Measurements from ENCODE around the gene PHLDB2. TPM values are rescaled to one million over a fixed set of nuclear protein-coding genes. Genes with fewer than 3 reads are reported as not detected.

The PHLDB2 gene
- total RNA-seq, 2 experiments from 2014 or later: 2.2 to 3.3 TPM

DNA sequence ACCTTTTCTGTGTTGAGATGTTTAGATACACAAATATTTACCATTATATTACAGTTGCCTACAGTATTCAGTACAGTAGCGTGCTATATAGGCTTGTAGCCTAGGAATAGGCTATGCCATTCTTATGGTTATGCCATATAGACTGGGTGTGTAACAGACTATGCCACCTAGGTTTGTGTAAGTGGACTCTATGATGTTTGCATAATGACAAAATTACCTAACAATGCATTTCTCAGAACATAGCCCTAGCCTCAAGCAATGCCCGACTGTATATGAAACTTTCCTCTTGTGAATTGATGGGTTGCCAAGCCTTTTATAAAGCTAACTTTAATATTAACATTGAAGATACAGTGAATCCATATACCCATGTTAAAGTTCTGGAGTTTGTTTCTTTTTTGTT lies 10.3 kb upstream of the PHLDB2 start:
- POLR2A ChIA-PET: no interaction called here
- CTCF ChIA-PET: no interaction called here

DNA sequence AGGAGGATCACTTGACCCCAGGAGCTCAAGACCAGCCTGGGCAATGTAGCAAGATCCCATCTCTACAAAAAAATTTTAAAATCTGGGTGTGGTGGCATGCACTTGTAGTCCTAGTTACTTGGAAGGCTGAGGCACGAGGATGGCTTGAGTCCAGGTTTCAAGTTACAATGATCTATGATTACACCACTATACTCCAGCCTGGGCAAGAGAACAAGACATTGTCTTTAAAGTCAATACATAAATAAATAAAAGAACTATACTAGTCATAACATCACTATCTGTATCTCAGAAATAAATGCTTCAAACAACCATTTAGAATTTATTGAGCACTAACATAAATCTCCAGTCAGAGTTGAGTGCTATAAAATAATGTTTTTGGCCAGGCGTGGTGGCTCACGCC lies 8.5 kb upstream of the PHLDB2 start:
- CTCF ChIA-PET: interaction anchor here (0.7 kb wide), 1 partner anchor 135 kb away, joined by 3 read pairs; no protein-coding TSS in a partner anchor
- POLR2A ChIA-PET: no interaction called here

DNA sequence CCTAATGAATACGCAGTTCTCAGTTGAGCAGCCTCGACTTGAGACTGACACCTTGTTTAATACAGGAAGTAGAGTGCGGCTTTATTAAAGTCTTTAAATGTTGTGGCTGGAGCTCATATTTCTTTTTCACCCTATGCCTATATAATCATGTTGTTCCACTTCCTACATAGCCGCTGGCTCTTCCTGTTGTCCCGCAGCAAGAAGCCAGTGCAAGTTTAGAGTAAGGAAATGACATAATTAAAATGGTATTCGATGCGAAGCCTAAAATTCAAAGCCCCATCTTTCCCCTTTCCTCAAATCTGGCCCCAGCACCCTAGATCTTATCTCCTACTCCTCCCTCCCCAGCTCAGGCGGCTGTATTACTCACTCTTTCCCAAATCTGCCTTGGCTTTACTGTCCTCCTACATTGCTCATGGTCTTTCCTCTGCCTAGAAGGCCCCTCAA lies 7.5 kb upstream of the PHLDB2 start:
- POLR2A ChIA-PET: interaction anchor here (0.6 kb wide), 1 partner anchor 199 kb away, joined by 4 read pairs; no protein-coding TSS in a partner anchor
- CTCF ChIA-PET: no interaction called here

DNA sequence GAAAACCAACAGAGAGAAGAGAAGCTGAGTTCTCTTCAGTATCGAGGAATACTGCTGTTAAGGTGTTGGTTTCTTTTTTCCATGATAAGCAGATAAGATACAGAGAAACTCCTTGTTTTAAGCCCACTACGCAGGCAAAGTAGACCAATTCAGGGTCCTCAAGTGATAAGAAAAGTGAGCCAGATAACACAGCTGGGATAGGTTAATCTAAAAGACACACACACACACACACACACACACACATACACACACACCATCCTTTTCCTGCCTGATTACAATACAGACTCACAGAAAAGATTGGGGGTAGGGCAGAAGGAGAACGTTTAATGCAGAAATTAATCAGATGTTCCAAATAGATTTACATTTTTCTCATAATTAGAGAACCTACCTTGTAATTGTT lies 6.5 kb upstream of the PHLDB2 start:
- POLR2A ChIA-PET: no interaction called here

DNA sequence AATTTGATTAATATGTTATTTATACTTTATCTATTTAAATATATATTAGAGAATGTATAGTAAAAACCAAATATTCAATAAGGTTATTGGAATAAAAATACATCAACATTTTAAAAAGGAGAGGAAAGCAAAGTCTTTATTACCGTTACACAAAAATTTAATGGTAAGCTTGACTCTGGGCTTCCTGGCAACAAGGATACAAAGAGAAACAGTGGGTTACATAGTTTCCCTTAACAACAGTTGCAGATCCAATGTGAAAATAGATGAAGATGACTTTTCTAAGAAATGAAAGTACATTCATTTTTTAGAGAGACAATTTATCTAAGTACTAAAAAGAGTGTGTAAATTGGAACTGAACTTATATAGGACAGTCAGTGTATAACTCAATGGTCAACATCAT lies 6.0 kb upstream of the PHLDB2 start:
- ChIA-PET CTCF (no interaction called here), POLR2A (no interaction called here)

More for the DNA sequence above, 6.5 kb upstream of the PHLDB2 start:
- CTCF ChIA-PET: no interaction called here

DNA sequence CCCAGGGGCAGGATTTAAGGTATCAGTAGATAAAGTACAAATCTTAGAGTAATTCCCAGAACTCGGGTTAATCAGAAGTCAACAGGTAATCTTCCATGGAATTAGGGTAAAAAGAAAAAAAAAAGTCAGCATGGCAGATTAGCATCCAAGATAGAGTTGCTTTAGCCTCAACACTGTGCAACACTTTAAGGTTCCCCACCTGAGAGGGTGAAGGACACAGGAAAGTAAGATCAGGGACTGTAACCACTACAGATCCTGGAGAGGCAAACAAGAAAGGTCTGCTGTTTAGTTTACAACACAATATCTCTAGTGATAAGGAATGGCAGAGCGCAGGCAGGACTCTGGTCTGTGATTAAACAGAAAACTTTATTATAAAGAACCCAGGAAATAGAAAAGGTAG lies 4.1 kb upstream of the PHLDB2 start:
- ChIA-PET CTCF (no interaction called here), POLR2A (no interaction called here)

DNA sequence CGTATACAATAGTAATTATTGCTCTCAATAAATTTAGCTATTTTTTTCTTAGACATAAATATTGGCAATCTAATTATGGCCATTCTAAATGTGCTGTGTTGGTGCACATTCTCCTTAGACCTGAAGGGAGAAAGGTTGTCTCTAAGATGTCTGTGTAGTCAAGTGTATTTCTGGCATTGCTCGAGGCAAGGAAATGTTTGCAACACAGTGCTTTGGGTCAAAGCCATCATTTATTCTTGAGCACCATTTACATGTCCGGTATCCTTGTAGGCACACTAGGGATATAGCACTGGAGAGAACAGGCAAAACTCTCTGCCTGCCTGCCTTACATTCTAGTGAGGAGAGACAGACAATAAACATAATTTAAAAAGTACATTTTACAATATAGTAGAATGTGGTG lies 2.6 kb upstream of the PHLDB2 start:
- ChIA-PET POLR2A (no interaction called here), CTCF (no interaction called here)

DNA sequence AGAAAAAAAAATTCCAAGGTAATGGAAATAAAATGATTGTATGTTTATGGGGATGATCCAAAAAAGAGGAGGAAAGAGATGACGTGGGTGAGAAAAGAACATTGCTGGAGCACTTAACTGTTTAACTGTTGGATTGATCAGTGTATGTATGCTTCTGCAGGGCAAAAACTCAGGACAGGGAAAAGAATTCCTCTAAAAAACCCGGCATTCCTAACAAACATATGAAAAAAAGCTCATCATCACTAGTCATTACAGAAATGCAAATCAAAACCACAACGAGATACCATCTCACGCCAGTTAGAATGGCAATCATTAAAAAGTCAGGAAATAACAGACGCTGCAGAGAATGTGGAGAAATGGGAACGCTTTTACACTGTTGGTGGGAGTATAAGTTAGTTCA lies 1.6 kb upstream of the PHLDB2 start:
- ChIA-PET POLR2A (no interaction called here), CTCF (no interaction called here)

DNA sequence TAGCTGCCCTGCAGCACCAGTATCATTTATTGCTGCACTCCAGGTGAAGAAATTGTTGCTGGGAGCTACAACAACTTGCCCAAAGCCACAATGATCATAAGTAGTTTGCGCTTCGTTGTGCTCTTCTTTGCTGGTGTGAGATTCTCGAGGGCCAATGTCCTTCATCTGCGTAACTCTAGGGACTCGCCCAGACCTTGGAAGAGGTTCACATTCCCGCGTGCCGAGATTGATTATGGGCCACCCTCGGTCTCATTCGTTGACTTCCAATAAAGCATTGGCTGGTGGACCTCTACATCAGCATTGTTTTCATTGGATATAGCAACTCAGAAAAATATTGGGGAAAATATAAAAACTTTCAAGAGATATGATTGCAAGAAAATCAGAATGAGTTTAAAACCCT lies 423 bp upstream of the PHLDB2 start:
- ChIA-PET CTCF (interaction anchor here (1.0 to 2.4 kb wide), 2 partner anchors 13 to 120 kb away, joined by 4 to 8 read pairs; partner anchors contain the start of gene ABHD10), POLR2A (no interaction called here)

DNA sequence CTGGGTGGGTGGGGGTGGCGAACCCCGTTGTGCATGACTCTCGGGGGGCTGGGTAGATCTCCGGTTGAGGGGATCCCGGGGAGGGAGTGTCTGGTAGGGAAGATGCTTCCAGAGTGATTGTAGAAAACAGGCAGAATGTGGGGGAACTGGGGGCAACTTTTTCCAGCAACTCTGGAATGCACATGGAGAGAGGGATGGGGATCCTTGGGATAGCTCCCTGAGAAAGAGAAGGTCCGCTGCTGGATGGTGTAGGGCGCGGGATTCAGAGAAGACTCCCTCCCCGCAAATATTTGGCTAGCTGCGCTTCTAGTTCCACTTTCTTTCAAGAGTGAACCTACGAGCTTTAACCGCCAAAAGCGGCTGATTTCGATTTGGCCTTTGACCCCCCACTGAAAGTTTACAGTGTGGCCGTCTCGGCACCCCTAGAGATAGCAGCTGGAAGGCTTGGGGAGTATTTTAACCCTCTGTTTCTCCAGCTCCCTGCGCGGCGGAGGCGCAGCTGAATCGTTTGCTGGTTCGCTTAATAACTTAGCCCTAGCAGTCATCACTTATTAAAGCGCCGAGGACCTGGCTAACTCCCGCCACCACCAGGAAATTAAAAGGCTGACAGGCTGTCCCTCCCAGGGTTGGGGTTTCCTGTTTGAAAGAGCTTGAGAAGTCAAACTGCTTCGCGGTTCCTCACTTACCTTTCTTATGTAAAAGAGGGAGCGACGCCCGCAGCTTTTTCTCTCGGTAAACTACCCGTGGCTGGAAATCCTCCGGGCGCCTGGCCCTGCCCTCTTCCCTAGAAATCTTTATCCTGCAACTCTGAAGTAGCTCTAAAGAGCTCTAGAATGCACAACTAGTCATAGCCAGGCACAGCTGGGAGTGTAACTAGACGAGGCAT lies 1.2 kb downstream of the PHLDB2 start:
- POLR2A ChIA-PET: interaction anchor here (0.5 to 1.4 kb wide), 3 partner anchors 119 to 1887 kb away, joined by 3 to 6 read pairs (median 3); partner anchors contain the start of gene ABHD10
- CTCF ChIA-PET: interaction anchor here (0.6 to 2.4 kb wide), 10 partner anchors 11 to 154 kb away, joined by 3 to 9 read pairs (median 3); no protein-coding TSS in a partner anchor

DNA sequence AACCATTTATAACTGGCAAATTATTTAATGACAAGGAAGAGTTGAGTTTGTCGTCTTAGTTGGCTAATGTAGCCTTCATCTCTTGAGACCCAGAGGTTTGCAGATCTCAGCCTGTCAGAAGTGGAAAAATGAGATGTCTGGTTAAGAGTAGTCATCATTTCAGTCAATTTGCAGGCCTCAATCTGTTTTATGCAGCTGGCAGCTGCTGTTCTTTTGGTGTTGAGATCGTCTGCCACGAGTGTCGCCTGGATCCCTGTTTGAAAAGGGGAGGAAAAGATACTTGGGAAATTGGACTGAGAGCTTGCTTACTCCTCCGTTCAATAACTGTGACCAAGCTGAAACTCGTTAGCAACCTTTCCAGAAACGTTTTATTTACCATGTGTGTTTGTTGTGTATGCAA lies 2.3 kb downstream of the PHLDB2 start:
- CTCF ChIA-PET: interaction anchor here (1.1 to 1.6 kb wide), 2 partner anchors 105 to 144 kb away, joined by 3 to 4 read pairs; no protein-coding TSS in a partner anchor
- POLR2A ChIA-PET: interaction anchor here (0.6 kb wide), 1 partner anchor 152 kb away, joined by 5 read pairs; no protein-coding TSS in a partner anchor

DNA sequence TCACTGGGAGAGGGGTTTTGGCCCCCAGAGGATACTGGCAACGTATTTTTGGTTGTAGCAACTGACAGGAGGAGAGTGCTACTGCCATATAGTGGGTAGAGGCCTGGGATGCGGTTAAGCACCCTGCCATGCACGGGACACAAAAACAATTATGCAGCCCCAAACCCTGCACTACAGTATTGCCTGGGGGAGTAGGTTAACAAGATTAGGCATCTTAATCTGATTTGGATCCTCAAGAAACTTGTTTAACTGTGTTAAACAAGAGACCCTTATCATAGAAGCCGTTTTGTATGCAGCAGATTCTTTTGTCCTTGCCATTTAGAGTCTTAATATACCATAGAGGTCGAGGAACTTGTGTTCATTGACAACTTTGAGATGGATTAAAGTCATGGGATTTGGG lies 3.4 kb downstream of the PHLDB2 start:
- CTCF ChIA-PET: interaction anchor here (1.1 kb wide), 1 partner anchor 145 kb away, joined by 4 read pairs; no protein-coding TSS in a partner anchor

DNA sequence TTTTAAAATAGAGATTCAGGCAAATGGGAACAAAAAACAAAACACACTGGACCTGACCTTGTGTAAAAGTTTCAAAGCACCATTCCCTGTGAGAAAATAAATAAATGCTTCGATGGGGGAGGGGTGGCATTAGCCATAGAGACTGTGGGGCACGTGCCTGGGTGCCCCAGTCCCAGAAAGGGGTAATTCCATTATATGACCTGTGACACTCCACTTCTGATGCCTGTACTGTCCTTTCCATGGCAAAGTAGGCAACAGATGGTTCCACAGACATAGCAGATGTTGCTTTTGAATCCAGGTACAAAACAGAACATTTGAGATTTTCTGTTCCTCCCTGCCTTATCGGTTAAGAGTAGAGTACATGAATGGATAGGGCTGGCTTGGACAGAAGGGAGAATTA lies 3.9 kb downstream of the PHLDB2 start:
- ChIA-PET POLR2A (no interaction called here), CTCF (no interaction called here)

More for the DNA sequence above, 3.4 kb downstream of the PHLDB2 start:
- POLR2A ChIA-PET: no interaction called here

DNA sequence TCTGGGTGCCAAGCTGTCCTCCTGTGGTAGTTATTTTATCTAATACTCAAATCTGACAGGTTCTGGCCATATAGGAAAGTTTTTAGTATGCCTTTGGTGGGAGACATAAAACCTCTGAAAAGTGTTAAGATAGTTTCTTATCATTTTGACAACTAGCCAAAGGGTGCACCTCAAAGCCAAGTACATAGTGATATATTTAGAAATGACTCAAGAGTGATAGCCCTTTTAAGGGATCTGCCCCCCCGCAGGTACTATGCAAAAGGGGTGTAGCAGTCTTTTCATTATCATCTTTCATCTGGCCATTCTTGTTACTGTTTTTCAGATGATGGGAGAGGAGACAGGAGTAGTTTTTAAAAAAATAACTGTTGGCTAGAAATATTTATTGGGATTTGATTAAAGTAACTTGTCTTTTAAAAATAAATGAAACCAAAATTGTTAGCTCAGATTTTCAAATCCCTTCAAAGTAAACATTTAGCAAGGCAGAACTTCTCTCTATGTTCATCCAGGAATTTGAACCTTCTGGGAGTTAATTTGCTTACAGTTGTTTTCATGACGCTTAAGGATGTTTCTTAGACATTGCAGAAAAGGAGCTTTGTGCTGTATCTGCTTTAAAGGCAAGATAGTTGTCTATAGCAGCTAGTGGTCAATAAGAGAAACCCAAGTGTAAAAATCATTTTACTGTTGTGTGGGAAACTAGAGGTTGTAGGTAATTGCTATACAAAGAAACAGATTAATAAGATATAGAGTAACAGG lies 5.1 kb downstream of the PHLDB2 start:
- CTCF ChIA-PET: no interaction called here

DNA sequence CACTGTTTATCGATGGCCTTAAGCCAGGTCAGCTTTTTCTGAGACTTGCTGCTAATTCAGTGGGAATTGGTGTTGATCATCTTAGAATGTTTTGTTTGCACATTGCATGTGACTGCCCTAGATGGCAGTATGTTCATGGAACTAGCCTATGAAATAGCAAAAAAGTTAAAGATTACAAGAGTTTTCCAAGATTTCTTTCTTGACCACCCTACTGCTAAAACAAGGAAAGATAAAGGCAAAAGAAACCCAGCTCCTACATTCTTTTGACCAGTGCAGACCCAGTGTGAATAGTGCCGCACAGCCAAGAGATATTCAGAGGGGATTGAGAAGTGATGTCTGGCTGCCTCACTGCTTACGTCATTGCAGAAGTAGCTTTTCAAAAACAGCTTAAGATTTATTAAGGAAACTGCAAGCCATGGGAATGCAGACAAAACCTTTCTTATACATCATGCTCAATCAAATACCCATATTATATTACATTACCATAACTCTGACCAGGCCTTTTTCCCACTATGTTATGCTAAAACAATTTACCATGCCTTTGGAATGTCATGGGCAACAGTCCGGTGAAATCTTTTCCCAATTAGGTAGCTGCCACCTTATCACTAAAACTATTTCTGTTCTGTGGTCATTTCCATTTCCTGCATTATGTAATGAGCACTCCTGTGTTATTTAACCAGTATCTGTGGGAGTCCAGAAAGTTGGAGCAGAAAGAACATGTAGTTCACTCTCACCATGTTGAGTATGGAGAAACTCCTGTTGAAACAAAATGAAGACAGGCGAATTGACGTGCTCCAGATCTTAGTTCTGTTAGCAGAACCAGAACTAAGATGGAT lies 6.0 kb downstream of the PHLDB2 start:
- ChIA-PET CTCF (interaction anchor here (1.2 kb wide), 1 partner anchor 148 kb away, joined by 3 read pairs; no protein-coding TSS in a partner anchor), POLR2A (no interaction called here)

More for the DNA sequence above, 5.1 kb downstream of the PHLDB2 start:
- POLR2A ChIA-PET: no interaction called here

DNA sequence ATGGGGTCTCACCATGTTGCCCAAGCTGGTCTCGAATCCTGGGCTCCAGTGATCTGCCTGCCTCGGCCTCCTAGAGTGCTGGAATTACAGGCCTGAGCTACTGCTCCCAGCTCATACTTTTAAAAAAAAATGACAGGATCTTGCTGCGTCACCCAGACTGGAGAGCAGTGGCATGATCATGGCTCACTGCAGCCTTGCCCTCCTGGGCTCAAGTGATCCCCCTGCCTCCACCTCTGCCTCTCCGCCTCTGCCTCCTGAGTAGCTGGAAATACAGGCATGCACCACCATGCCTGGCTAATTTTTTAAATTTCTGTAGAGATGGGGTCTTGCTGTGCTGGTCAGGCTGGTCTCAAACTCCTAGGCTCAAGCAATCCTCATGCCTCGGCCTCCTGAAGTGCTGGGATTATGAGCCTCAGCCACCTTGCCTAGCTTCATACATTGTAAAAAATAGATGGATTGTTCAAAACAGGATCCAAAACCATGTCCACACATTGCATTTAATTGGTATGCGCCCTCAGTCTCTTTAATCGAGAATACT lies 8.9 kb downstream of the PHLDB2 start:
- CTCF ChIA-PET: interaction anchor here (1.0 kb wide), 1 partner anchor 100 kb away, joined by 3 read pairs; no protein-coding TSS in a partner anchor
- POLR2A ChIA-PET: no interaction called here

DNA sequence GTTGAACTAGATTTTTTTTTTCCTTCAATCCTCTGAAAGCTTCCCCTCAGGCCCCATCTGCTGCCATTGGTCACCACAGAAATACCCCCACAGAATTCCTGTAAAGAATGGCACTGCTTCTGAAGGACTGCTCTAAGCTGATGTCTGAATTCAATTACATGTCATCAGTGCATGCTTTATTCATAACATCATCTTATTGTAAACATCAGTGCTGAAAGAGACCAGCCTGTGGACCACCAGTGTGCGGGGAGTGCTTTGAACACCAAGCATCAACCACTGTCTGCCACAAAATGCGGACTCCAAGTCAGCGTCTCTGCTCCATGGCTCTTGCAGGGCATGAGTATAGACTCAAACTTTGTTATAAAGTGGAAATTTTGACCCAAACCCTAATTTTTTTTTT lies 11.6 kb downstream of the PHLDB2 start:
- CTCF ChIA-PET: interaction anchor here (2.3 kb wide), 1 partner anchor 12 kb away, joined by 8 read pairs; the partner anchor contains the start of gene PHLDB2
- POLR2A ChIA-PET: no interaction called here

DNA sequence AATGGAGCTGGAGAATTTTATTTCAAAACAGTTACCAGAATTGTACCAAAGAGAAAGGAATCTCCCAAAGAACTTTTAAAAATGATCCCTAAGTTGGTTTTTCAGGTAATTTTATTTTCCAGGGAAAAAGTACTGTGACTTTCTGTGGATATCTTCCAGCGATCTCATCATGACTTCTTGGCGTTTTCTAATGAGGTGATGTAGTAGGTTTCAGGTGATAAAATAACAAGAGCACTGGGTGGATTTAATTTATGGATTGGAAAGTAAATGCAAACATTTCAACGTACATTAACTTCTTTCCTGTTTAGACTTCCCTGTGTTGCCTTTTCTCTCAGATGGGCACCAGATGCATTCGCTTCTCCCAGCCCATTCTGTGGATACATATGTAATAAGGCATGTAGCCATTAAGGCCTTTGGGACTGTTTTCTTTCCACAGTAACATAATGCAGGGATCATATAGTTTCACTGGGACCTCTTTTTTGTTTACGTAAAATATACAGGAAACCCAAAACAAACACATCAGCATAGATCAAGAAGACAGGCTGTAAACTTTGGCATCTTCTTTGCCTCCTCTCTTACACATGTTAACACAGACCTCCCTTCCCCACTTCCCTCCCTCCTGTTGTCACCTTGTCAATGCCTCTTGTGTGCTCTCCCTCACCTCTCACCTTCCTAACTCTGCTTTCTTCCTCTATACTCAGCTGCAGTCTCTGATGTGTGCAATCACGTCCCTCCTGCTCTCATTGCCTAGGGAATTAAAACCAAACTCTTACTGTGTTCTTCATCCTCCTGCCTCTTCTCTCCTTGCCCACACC lies 13.0 kb downstream of the PHLDB2 start:
- POLR2A ChIA-PET: no interaction called here

More for the DNA sequence above, 13.0 kb downstream of the PHLDB2 start:
- CTCF ChIA-PET: interaction anchor here (2.3 kb wide), 1 partner anchor 13 kb away, joined by 8 read pairs; the partner anchor contains the start of gene PHLDB2
